Caco-2 (cell line): ENCODE results near the gene WDR36. TPM values are rescaled to one million over a fixed set of nuclear protein-coding genes. Genes with fewer than 3 reads are reported as not detected.
A peak's percentile ranks its signal among the peaks of the same experiment; 100 is the strongest.

Experiments used
- BruUV-seq: library from RNA; stranded (reverse); fragments of 400-500 nt; replicated peaks from 2 replicates; lab custom pipeline; 2021; lab: Mats Ljungman, UMichigan
- CTCF ChIA-PET: fragments of 300-600 bp; sonication (Branson Sonifier 250); formaldehyde crosslinking; loops from one replicate; lab custom pipeline; 2022; ENCODE audit warnings: antibody characterized with exemption; lab: Charles Lee
- POLR2A ChIA-PET: fragments of 300-600 bp; sonication (Branson Sonifier 250); formaldehyde crosslinking; loops from one replicate; lab custom pipeline; 2022; ENCODE audit warnings: antibody characterized with exemption; lab: Charles Lee
- DNase-seq, 2 experiments: peaks; one replicate each; pipeline versions ENCODE4 v3.0.0 to v3.0.0-alpha.2; 2020 to 2022
- H3K27me3 ChIP-seq: replicated peaks from 2 replicates; pipeline ENCODE4 v1.6.0; 2011; ENCODE audit warnings: low read length; ENCODE audit not compliant: control insufficient read depth, insufficient read depth
- H3K36me3 ChIP-seq: 2 replicates; pipeline ENCODE4 v1.5.1; 2011; ENCODE audit warnings: low read length; ENCODE audit not compliant: control insufficient read depth, insufficient read depth
- H3K4me1 ChIP-seq: fragments of 250-450 bp; sonication (Bioruptor Pico); 2 replicates; pipeline ENCODE4 v1.5.1; 2020; ENCODE audit warnings: mild to moderate bottlenecking
- H3K4me3 ChIP-seq: 2 replicates; pipeline ENCODE4 v1.5.1; 2011; ENCODE audit warnings: low read depth, mild to moderate bottlenecking, control low read depth, low read length
- H3K9me3 ChIP-seq: fragments of 250-450 bp; sonication (Bioruptor Pico); 2 replicates; pipeline ENCODE4 v1.5.1; 2020; ENCODE audit warnings: mild to moderate bottlenecking, moderate library complexity
- H3K27ac Mint-ChIP-seq: one replicate; pipeline ENCODE4 v1.8.0; 2022; ENCODE audit warnings: mixed read lengths; ENCODE audit not compliant: unreplicated experiment
- H3K27me3 Mint-ChIP-seq: one replicate; pipeline ENCODE4 v1.8.0; 2022; ENCODE audit warnings: mixed read lengths; ENCODE audit not compliant: insufficient read depth, unreplicated experiment
- H3K36me3 Mint-ChIP-seq: one replicate; pipeline ENCODE4 v1.8.0; 2022; ENCODE audit warnings: mild to moderate bottlenecking, mixed read lengths; ENCODE audit not compliant: insufficient read depth, unreplicated experiment
- H3K4me1 Mint-ChIP-seq: one replicate; pipeline ENCODE4 v1.8.0; 2022; ENCODE audit warnings: low read depth, mixed read lengths; ENCODE audit not compliant: unreplicated experiment
- H3K4me3 Mint-ChIP-seq: one replicate; pipeline ENCODE4 v1.8.0; 2022; ENCODE audit warnings: mild to moderate bottlenecking, moderate library complexity, mixed read lengths; ENCODE audit not compliant: unreplicated experiment
- H3K9me3 Mint-ChIP-seq: one replicate; pipeline ENCODE4 v1.8.0; 2022; ENCODE audit warnings: mixed read lengths; ENCODE audit not compliant: unreplicated experiment
- intact Hi-C: fragments of 100-400 bp; cut with micrococcal nuclease; formaldehyde crosslinking; loops from one replicate; pipeline ENCODE4 v1.10.0; 2022; ENCODE audit not compliant: unreplicated experiment
- total RNA-seq: library from RNA; stranded (reverse); gene quantifications from 2 replicates; pipeline ENCODE4 v1.2.3, GENCODE V29; 2022
- TF ChIP-seq, protein P1 (sequence below), 2 experiments: fragments of 200-600 bp in 1 of 2; IDR thresholded peaks; 1 replicate in 1 of 2; 2 replicates in 1 of 2; pipeline versions ENCODE4 v1.5.1 to v1.8.0; 2011 to 2022; ENCODE audit warnings: antibody characterized with exemption in 1 of 2, control low read depth in 1 of 2, inconsistent platforms in 1 of 2, low read depth in 1 of 2, low read length in 1 of 2, mild to moderate bottlenecking in 1 of 2, moderate library complexity in 1 of 2; ENCODE audit not compliant: insufficient read depth in 1 of 2, severe bottlenecking in 1 of 2, unreplicated experiment in 1 of 2

The WDR36 gene
- total RNA-seq, 1 experiment from 2014 or later, result 33.5 TPM

DNA sequence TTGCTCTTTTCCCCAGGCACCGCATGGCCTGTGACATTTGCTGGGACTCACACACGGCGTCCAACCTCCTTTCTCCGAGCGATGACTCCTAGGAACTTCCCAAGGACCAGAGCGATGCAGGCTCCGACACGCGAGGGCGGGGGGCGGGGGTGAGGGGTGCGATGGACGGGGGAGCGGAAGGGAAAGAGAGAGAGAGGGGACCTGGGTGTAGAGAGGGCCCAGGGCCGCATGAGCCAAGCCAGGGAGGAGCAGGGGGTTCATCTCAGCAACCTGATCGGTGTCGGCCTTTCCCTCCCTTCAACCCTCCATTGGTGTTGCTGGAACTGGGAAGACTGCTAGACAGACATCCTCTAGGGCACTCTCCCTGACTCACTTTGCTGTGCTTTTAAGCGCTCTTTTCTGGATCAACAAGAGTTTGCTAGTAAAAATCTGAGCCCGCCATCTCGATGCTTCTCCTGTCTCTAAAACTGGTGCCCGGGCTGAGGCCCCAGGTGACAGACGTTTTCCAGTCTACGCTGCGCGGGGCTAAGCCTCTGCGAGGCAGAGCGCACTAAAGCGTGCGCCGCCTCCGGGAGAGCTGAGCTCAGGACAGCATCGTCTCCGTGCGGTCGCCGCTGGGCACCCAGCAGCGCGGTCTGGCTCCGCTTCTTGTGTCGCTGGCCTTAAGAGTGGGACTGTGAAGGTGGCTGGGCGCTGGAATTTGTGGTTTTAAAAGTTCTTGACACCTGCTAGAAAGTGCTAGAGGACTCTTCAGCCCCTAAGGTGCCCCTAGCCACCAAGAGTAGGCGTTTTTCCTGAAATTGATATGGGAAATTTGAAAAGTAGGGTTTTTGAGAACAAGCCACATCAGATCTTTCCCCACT, 21.6 kb upstream of the WDR36 start:
- H3K9me3 ChIP-seq, result no peaks in the 10 kb centered on the region; the same call in 1 of the 2 replicates
- H3K4me1 ChIP-seq, result 0 out of 2 replicates have a peak, but pooled peaks cover 4% of the 10 kb centered on the region
- H3K4me3 ChIP-seq, result no peak overlapping the region
- Mint-ChIP-seq H3K4me1 (peaks cover 7% of the 10 kb centered on the region), H3K36me3 (no peaks in the 10 kb centered on the region), H3K27me3 (peaks cover 46% of the 10 kb centered on the region), H3K27ac (no peak overlapping the region), H3K4me3 (no peak overlapping the region), H3K9me3 (no peaks in the 10 kb centered on the region)
- ChIA-PET CTCF (no interaction called here), POLR2A (no interaction called here)
- no peaks in the 10 kb centered on the region; the same call in 1 of the 2 replicates for H3K27me3 ChIP-seq
- DNase-seq, result no peak
- BruUV-seq, result no TSS peak
- TF ChIP-seq, protein P1, sequence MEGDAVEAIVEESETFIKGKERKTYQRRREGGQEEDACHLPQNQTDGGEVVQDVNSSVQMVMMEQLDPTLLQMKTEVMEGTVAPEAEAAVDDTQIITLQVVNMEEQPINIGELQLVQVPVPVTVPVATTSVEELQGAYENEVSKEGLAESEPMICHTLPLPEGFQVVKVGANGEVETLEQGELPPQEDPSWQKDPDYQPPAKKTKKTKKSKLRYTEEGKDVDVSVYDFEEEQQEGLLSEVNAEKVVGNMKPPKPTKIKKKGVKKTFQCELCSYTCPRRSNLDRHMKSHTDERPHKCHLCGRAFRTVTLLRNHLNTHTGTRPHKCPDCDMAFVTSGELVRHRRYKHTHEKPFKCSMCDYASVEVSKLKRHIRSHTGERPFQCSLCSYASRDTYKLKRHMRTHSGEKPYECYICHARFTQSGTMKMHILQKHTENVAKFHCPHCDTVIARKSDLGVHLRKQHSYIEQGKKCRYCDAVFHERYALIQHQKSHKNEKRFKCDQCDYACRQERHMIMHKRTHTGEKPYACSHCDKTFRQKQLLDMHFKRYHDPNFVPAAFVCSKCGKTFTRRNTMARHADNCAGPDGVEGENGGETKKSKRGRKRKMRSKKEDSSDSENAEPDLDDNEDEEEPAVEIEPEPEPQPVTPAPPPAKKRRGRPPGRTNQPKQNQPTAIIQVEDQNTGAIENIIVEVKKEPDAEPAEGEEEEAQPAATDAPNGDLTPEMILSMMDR (IDR thresholded peaks at IDR 0.05; ENCODE audit: insufficient read depth in 1 of 2, low read depth in 1 of 2, low read length in 1 of 2, severe bottlenecking in 1 of 2, unreplicated experiment in 1 of 2), result no peak
- intact Hi-C loops, result no loop called here
- H3K36me3 ChIP-seq, result no peaks in the 10 kb centered on the region

DNA sequence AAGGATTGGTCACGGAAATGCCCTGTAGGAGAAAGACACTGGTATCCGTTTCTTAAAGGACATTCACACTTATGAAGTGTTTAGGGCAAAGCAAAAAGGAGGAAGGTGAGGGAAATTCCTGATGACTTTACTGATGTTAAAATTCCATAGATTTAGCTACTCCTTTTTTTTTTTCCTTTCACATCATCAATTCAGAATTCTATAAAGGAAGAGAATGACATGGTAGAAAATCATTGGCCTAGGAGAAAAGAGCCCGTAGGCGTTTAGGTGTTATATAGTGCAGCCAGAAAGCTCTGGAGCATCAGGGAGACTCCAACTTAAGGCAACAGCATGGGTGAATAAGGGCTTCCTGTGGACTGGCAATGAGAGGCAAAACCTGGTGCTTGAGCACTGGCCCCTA, 20.7 kb upstream of the WDR36 start, which contains the start of gene TSLP:
TSLP (plus strand) TSS at position 301 of the 400 bp plus-strand sequence. CDS start 178 bp downstream, outside the sequence.
- Mint-ChIP-seq H3K27me3 (peaks cover 44% of the 10 kb centered on the region), H3K36me3 (no peaks in the 10 kb centered on the region), H3K4me3 (peak within 1 kb of the TSS; percentile 73), H3K27ac (no peak within 1 kb of the TSS), H3K9me3 (no peaks in the 10 kb centered on the region), H3K4me1 (peaks cover 7% of the 10 kb centered on the region)
- H3K36me3 ChIP-seq, result no peaks in the 10 kb centered on the region
- intact Hi-C loops, result no loop called here
- 0 out of 2 replicates have a peak, but pooled peaks cover 4% of the 10 kb centered on the region for H3K4me1 ChIP-seq
- ChIA-PET POLR2A (no interaction called here), CTCF (no interaction called here)
- no peaks in the 10 kb centered on the region; the same call in 1 of the 2 replicates for H3K9me3 ChIP-seq
- TF ChIP-seq, protein P1 (IDR thresholded peaks at IDR 0.05; ENCODE audit: insufficient read depth in 1 of 2, low read depth in 1 of 2, low read length in 1 of 2, severe bottlenecking in 1 of 2, unreplicated experiment in 1 of 2), result no peak
- no peaks in the 10 kb centered on the region; the same call in 1 of the 2 replicates for H3K27me3 ChIP-seq
- DNase-seq, result no peak
- BruUV-seq, result no TSS peak
- no peak within 1 kb of the TSS for H3K4me3 ChIP-seq

GRCh38 chr5:111072949-111073682, 19.0 kb upstream of the WDR36 start:
- Histone ChIP-seq H3K27me3 (no peaks in the 10 kb centered on the region; the same call in 1 of the 2 replicates), H3K4me3 (peak overlapping the region; percentile 26), H3K9me3 (no peaks in the 10 kb centered on the region; the same call in 1 of the 2 replicates), H3K4me1 (0 out of 2 replicates have a peak, but pooled peaks cover 4% of the 10 kb centered on the region), H3K36me3 (no peaks in the 10 kb centered on the region)
- H3K27me3 Mint-ChIP-seq, result peaks cover 33% of the 10 kb centered on the region
- peak overlapping the region; percentile 73 for H3K4me3 Mint-ChIP-seq
- no peak overlapping the region for H3K27ac Mint-ChIP-seq
- TF ChIP-seq, protein P1 (IDR thresholded peaks at IDR 0.05; ENCODE audit: insufficient read depth in 1 of 2, low read depth in 1 of 2, low read length in 1 of 2, severe bottlenecking in 1 of 2, unreplicated experiment in 1 of 2), result no peak
- ChIA-PET CTCF (no interaction called here), POLR2A (no interaction called here)
- intact Hi-C loops, result no loop called here
- no peaks in the 10 kb centered on the region for H3K36me3 Mint-ChIP-seq
- H3K9me3 Mint-ChIP-seq, result no peaks in the 10 kb centered on the region
- no TSS peak for BruUV-seq
- peak; percentile 48 to 49 for DNase-seq
- H3K4me1 Mint-ChIP-seq, result peaks cover 7% of the 10 kb centered on the region
